ENCODE measurements around the gene NPAS1. TPM values are rescaled to one million over a fixed set of nuclear protein-coding genes. Genes with fewer than 3 reads are reported as not detected.

NPAS1 gene
- total RNA-seq, 2 experiments from 2014 or later, result 3.4 to 8.4 TPM

DNA sequence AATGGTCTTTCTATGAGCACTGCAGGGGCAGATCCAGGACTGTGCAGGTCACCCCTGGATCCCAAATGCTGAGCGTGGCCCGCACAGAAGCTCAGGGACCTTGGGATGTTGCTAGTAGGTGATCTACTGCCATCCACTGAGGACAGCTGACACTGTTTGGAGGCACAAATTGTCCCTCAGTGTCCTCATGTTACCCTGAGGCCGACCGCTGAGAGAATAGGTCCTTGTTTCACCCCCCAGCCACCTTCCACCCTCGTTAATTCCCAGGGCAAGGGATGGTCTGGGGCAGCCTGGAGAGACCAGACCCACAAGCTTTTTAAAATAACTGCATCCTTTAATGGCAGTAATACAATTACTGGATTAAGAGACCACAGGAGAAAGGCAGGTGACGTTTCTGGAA is 44.2 kb downstream of the NPAS1 start:
- BruUV-seq (replicated peaks), result no TSS peak
- Histone ChIP-seq H3K4me1 (ENCODE audit: insufficient read depth, low read length, poor library complexity, severe bottlenecking) (no peaks in the 10 kb centered on the region), H3K36me3 (ENCODE audit: insufficient read depth, low read length) (peaks cover 55% of the 10 kb centered on the region), H3K4me2 (ENCODE audit: low read length) (no peak overlapping the region), H3K4me3 (ENCODE audit: low read depth, low read length, poor library complexity, severe bottlenecking) (no peak overlapping the region), H3K9me2 (ENCODE audit: insufficient read depth, low read length) (no peaks in the 10 kb centered on the region), H3K79me2 (ENCODE audit: insufficient read depth, low read depth, low read length) (no peaks in the 10 kb centered on the region), H4K20me1 (ENCODE audit: insufficient read depth, low read length) (no peaks in the 10 kb centered on the region), H2AFZ (ENCODE audit: low read length) (no peak overlapping the region), H3K27ac (ENCODE audit: low read depth, low read length, poor library complexity, severe bottlenecking) (no peak overlapping the region), H3K9me3 (ENCODE audit: low read length) (no peaks in the 10 kb centered on the region)
- TF ChIP-seq, protein P1, sequence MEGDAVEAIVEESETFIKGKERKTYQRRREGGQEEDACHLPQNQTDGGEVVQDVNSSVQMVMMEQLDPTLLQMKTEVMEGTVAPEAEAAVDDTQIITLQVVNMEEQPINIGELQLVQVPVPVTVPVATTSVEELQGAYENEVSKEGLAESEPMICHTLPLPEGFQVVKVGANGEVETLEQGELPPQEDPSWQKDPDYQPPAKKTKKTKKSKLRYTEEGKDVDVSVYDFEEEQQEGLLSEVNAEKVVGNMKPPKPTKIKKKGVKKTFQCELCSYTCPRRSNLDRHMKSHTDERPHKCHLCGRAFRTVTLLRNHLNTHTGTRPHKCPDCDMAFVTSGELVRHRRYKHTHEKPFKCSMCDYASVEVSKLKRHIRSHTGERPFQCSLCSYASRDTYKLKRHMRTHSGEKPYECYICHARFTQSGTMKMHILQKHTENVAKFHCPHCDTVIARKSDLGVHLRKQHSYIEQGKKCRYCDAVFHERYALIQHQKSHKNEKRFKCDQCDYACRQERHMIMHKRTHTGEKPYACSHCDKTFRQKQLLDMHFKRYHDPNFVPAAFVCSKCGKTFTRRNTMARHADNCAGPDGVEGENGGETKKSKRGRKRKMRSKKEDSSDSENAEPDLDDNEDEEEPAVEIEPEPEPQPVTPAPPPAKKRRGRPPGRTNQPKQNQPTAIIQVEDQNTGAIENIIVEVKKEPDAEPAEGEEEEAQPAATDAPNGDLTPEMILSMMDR (conservative IDR thresholded peaks at IDR 0.05; ENCODE audit: low read length), result no peak
- TF ChIP-seq EZH2phosphoT487 (IDR thresholded peaks at IDR 0.05; ENCODE audit: borderline replicate concordance, low read depth, low read length), result no peak
- no peak for DNase-seq (ENCODE audit: low spot score)
- ChIA-PET CTCF (ENCODE audit: unreplicated experiment) (no interaction called here), POLR2A (interaction anchor here (0.6 kb wide), 1 partner anchor 210 kb away, joined by 3 read pairs; no protein-coding TSS in a partner anchor)
- intact Hi-C loops (cut with micrococcal nuclease; ENCODE audit: unreplicated experiment), result no loop called here

DNA sequence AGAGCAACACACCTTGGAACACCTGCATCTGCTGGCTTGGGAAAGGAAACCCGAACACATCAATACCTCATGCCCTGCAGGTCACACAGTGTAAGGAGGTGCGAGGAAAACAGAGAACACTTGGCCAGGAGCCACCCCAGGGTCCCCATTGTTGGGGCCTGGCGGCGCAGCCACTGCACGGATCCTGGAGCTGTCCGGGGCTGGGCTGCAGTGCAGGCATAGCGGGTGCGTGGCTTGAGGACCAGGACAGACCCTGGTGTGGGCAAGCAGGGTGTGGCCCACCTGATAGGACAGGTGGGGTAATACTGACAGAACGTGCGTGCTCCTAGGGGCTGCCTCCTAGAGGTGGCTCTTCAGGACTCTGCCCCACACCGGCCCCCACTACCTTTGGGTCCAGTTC is 45.6 kb downstream of the NPAS1 start:
- H4K20me1 ChIP-seq (ENCODE audit: insufficient read depth, low read length), result no peaks in the 10 kb centered on the region
- no TSS peak for BruUV-seq (replicated peaks)
- intact Hi-C loops (cut with micrococcal nuclease; ENCODE audit: unreplicated experiment), result no loop called here
- POLR2A ChIA-PET, result no interaction called here
- CTCF ChIA-PET (ENCODE audit: unreplicated experiment), result no interaction called here
- H2AFZ ChIP-seq (ENCODE audit: low read length), result no peak overlapping the region
- no peak overlapping the region for H3K4me2 ChIP-seq (ENCODE audit: low read length)
- H3K9me2 ChIP-seq (ENCODE audit: insufficient read depth, low read length), result no peaks in the 10 kb centered on the region
- H3K79me2 ChIP-seq (ENCODE audit: insufficient read depth, low read depth, low read length), result no peaks in the 10 kb centered on the region
- H3K9me3 ChIP-seq (ENCODE audit: low read length), result no peaks in the 10 kb centered on the region
- H3K4me3 ChIP-seq (ENCODE audit: low read depth, low read length, poor library complexity, severe bottlenecking), result no peak overlapping the region
- no peak for TF ChIP-seq EZH2phosphoT487 (IDR thresholded peaks at IDR 0.05; ENCODE audit: borderline replicate concordance, low read depth, low read length)
- TF ChIP-seq, protein P1 (conservative IDR thresholded peaks at IDR 0.05; ENCODE audit: low read length), result no peak
- no peaks in the 10 kb centered on the region for H3K4me1 ChIP-seq (ENCODE audit: insufficient read depth, low read length, poor library complexity, severe bottlenecking)
- DNase-seq (ENCODE audit: low spot score), result no peak
- no peak overlapping the region for H3K27ac ChIP-seq (ENCODE audit: low read depth, low read length, poor library complexity, severe bottlenecking)
- H3K36me3 ChIP-seq (ENCODE audit: insufficient read depth, low read length), result peaks cover 69% of the 10 kb centered on the region

DNA sequence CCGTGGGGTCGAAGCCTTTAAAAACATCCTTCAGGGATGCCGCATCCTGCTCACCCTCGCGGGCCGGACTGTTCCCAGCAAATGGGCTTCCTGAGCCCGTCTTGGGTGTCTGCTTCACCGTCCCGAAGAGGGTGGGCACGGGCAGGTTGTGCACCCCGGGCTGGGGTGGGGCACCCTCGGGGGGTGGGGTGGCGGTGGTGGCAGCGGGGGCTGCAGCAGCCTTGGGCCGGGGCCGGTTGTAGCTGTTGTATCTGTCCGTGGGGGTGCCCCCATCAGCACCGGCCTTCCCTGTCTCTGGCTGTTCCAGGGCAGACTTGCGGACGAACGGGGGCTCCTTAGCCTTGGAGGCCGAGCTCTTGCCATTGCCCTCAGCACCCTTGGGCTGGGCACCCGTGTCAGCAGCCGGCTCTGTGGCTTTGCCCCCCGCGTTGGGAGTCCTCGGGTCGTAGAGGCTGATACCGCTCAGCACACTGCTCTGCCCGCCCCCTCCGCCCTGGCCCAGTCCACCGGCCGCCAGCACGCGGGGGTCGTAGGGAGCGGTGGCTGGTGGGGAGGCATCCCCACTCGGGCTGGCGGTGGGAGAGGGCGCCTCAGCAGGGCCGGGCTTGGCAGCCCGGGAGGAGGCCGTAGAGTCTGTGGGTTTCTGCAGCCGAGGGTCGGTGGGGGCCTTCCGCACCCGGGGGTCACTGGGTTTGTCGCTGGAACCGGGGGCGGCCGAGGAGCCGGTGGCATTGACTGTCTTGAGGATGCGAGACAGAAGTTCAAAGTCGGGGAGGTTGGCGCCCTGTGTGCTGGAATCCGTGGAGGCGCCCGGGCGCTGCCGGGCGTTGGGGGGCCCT is 47.0 kb downstream of the NPAS1 start:
- ChIA-PET CTCF (ENCODE audit: unreplicated experiment) (no interaction called here), POLR2A (no interaction called here)
- Histone ChIP-seq H3K9me3 (ENCODE audit: low read length) (no peaks in the 10 kb centered on the region), H3K36me3 (ENCODE audit: insufficient read depth, low read length) (peaks cover 82% of the 10 kb centered on the region), H4K20me1 (ENCODE audit: insufficient read depth, low read length) (no peaks in the 10 kb centered on the region), H2AFZ (ENCODE audit: low read length) (no peak overlapping the region), H3K4me2 (ENCODE audit: low read length) (no peak overlapping the region), H3K27ac (ENCODE audit: low read depth, low read length, poor library complexity, severe bottlenecking) (no peak overlapping the region), H3K79me2 (ENCODE audit: insufficient read depth, low read depth, low read length) (no peaks in the 10 kb centered on the region), H3K4me1 (ENCODE audit: insufficient read depth, low read length, poor library complexity, severe bottlenecking) (no peaks in the 10 kb centered on the region), H3K4me3 (ENCODE audit: low read depth, low read length, poor library complexity, severe bottlenecking) (no peak overlapping the region), H3K9me2 (ENCODE audit: insufficient read depth, low read length) (no peaks in the 10 kb centered on the region)
- no TSS peak for BruUV-seq (replicated peaks)
- intact Hi-C loops (cut with micrococcal nuclease; ENCODE audit: unreplicated experiment), result no loop called here
- no peak for TF ChIP-seq EZH2phosphoT487 (IDR thresholded peaks at IDR 0.05; ENCODE audit: borderline replicate concordance, low read depth, low read length)
- TF ChIP-seq, protein P1 (conservative IDR thresholded peaks at IDR 0.05; ENCODE audit: low read length), result no peak
- no peak for DNase-seq (ENCODE audit: low spot score)

All from OCI-LY7 (cell line).